Measurements from ENCODE around the gene CACNA1G.

Gene CACNA1G

DNA sequence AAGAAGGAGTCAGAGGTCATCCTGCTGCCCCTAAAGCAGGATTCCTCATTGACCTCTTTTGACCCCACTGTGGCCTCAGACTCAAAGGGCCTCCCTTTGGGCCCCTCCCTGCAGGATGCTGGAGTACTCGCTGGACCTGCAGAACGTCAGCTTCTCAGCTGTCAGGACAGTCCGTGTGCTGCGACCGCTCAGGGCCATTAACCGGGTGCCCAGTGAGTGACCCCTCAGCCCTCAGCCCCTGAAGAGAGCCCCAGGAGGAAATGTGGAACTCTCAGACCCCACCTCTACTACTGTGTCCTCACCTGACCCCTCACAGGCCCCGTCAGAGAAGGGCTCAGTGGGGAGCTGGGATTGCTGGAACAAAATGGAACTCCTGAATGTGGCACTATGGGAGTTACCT is 9.1 kb downstream of the CACNA1G start:
- DNase-seq = no peak

DNA sequence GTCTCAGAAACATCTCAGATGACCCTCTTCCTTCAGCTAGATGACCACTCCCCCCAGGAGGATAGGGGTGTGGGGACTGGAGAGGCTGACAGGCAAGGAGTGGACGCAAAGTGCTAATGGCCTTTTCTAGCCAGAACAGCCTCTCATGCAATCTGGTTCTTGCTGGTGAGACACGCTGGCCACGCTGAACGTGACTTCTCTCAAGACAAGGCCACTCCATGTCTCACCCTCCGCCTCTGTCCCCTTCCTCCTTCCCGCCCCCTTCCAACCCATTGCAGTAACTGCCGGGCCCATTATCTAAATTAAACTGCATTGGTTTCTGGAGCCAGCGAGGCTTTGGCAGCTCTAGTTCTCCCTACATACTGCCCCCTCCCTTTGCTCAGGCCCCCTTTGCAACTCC is 9.5 kb downstream of the CACNA1G start:
- no peak for DNase-seq

DNA sequence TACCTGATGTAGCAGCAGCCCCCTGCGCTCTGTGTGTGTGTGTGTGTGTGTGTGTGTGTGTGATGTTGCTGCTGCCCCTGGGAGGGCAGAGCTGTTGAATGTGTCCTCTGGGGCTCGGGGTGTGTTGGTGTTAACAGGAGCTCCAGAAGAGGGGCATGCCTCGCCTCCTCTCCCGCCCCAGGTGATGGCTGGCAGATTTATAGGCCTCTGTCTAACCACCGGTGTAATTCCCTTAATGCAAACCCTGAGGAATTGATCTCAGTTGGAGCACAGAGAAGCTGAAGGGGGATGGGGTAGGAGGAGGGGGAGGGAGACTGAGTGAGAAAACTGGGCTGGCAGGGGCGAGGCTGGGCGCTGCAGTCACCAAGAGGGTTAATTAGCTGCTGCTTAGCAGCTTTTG is 10.0 kb downstream of the CACNA1G start:
- DNase-seq = no peak

DNA sequence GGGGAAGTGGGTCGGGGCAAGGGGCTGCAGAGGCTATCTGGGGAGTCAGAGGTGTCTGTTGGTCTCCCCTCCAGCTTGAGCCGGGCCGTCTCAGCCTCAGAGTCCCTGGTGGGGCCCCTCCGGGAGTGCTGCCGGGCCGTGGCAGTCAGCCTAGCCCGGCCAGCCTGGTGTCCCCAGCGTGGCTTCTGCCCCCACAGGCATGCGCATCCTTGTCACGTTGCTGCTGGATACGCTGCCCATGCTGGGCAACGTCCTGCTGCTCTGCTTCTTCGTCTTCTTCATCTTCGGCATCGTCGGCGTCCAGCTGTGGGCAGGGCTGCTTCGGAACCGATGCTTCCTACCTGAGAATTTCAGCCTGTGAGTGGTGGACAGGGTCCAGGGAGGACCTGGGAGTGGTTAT is 11.2 kb downstream of the CACNA1G start:
- DNase-seq = no peak

DNA sequence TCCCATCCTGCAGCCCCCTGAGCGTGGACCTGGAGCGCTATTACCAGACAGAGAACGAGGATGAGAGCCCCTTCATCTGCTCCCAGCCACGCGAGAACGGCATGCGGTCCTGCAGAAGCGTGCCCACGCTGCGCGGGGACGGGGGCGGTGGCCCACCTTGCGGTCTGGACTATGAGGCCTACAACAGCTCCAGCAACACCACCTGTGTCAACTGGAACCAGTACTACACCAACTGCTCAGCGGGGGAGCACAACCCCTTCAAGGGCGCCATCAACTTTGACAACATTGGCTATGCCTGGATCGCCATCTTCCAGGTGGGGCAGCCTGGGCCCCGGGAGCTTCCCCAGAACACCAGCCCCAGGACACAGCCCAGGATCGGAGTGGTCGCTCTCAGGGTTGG is 12.0 kb downstream of the CACNA1G start:
- DNase-seq = no peak

DNA sequence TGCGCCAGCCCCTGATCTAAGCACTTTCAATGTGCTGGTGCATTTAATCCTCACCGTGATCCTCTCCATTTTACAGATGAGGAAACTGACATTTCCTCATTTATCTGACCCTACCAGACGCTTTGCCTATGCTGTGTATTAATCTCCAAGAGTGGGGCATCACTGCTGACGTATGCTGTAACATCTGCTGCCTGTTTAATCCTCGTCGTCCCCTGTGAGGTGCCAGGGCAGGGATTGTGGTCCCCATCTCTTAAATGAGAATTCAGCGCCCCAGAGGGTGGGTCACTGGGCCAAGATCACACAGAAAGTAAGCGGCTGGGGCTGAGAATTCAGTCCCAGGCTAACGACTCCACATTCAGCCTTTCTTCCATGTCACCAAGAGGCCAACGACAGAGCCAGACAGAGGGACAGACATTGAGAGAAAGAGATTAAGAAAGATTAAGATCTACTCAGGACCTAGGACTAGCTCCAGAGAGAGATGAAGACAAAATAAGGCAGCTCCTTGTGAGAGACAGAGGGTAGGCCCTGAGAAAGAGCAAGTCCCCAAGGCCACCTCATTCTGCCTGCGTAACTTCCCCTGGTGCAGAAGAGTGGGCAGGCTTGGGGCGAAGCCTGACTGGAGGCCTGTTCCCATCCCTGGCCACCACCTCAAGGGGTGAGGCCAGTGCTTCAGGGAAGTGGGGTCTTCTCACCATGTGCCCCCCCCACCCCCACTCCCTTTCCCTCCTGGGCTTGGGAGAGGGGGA is 13.5 kb downstream of the CACNA1G start:
- no peak for DNase-seq

DNA sequence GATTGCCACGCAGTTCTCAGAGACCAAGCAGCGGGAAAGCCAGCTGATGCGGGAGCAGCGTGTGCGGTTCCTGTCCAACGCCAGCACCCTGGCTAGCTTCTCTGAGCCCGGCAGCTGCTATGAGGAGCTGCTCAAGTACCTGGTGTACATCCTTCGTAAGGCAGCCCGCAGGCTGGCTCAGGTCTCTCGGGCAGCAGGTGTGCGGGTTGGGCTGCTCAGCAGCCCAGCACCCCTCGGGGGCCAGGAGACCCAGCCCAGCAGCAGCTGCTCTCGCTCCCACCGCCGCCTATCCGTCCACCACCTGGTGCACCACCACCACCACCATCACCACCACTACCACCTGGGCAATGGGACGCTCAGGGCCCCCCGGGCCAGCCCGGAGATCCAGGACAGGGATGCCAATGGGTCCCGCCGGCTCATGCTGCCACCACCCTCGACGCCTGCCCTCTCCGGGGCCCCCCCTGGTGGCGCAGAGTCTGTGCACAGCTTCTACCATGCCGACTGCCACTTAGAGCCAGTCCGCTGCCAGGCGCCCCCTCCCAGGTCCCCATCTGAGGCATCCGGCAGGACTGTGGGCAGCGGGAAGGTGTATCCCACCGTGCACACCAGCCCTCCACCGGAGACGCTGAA is 15.2 kb downstream of the CACNA1G start:
- DNase-seq = no peak

DNA sequence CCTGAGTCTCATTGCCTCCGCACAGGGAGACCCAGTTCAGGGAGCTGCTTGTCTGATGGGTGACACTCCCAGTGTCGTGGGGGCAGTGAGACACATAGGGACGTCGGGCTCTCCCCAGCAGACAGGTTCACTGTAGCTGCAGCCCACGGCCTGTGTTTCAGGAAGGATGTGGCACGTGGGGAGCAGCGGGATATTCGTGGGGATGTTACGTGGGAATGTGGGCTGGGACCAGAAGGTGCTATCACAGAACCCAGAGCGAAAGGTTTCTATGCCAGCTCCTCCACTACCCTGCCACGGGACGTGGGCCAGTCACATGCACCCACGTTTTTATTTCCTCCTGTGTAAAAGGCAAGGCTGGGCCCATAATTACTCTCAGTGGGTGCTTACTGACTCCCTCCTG is 16.3 kb downstream of the CACNA1G start:
- DNase-seq = no peak

DNA sequence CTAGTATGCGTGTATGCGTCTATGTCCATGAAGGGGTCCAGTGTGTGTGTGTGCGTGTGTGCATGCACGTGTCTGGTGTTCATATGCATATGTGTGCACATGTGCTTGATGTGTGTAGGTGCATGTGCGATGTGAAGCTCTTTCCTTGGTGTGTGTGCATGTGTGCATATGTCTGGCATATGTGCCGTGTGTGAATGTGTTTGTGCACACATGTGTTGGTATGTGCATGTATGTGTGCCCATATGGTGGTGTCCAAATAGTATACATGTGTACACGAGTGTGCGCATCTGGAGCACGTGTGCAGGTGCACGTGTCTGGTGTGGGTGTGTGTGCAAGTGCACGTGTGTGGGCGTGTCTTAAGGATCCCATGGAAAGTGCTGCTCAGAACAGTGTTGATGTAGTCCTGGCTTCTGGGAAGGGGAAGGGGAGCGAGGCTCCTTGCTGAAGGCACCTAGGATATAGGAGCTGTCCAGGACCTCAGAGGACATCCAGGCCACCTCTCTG is 17.0 kb downstream of the CACNA1G start:
- no peak for DNase-seq

DNA sequence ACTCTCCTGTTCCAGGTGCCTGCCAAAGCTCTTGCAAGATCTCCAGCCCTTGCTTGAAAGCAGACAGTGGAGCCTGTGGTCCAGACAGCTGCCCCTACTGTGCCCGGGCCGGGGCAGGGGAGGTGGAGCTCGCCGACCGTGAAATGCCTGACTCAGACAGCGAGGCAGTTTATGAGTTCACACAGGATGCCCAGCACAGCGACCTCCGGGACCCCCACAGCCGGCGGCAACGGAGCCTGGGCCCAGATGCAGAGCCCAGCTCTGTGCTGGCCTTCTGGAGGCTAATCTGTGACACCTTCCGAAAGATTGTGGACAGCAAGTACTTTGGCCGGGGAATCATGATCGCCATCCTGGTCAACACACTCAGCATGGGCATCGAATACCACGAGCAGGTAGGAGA is 17.7 kb downstream of the CACNA1G start:
- no peak for DNase-seq

DNA sequence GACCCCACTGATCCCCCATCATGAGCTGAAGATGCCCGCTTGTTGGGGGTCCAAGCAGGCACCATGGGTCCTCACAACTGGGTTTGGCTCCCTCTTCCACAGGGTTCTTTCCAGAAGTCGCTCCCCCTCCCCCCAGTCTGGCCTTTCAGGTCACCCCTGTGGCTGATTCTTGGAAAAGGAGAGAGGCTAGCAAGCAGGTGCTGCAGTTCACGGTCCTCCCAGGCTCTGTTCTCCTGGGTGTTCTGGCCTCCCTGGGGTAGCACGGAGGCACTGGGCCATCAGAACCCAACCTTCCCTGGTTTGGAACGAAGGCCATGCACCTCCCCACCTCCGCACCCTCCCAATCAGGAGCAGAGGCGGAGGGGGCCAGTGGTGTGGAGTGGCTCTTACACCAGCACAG is 18.9 kb downstream of the CACNA1G start:
- DNase-seq = no peak

DNA sequence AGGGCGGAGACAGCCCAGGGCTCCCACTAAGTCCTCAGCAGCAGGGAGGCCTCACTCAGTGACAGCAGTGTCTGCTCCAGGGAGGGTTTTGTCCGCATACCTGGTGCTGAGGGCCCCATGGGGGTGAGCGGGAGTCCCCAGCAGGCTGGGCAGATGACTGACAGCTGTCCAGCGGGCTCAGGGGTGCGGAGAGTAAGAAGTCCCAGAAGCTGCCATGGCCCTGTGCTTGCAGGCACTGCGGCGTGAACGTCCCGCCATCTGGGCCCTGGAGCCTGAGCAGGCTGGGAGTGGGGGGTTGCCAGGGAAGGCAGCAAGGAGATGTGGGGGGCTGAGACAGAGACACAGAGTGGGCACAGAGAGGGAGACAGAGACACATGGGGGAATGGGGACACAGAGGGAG is 20.1 kb downstream of the CACNA1G start:
- DNase-seq = no peak

DNA sequence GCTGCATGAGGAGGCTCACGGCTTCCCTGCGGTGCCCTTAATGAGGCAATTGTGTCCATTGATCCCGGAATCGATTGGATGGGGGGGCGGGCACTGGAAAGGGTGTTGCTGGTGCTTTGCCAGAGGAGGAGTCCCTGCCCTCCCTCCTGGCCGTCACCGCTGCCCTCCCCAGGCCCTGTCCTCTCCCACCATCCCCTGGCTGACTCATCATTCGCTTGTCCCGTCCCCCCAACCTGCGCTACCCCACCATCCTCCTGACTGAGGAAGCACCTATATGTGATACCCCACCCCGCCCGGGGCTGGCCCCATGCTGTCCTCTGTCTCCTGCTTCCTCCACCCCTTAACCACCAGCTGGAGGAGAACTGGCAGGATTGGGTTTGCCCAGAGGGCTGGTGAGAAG is 20.8 kb downstream of the CACNA1G start:
- DNase-seq = no peak

DNA sequence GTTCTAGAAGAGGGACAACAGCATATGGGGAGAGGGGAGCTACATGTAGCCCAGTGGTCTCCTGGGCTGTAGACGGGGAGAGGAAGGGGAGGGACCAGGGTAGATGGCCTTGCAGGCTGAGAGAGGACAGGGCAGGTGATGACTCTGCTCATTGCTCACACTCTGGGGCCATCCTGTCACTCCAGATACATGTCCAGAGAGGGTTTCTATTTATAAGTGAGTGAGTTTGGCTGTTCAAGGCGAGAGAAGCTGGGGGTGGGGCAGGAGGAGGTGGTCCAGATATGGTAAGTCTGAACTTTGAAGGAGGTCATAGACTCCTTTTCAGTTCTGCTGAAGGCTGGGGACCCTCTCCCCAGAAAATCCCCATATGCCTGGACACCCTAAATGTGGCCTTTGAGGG is 22.2 kb downstream of the CACNA1G start:
- DNase-seq = no peak

DNA sequence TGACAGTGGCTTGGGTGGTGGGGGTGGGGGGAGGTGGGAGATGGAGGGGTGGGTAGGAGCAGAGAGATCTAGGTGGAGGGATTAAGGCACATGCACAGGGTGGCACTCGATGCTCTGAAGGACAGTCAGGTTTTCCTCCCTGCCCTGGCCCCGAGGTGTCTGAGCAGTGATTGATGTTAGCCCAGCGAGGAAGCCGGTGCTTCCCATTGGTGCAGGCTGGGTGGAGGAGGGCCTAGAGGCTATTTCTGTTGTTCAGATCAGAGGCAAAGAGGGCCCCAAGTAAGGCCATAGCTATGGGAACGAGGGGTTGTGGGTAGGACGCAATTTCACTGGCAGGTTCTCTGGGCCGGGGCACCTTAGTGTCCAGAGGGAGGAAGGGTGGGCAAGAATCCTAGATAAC is 23.1 kb downstream of the CACNA1G start:
- no peak for DNase-seq

DNA sequence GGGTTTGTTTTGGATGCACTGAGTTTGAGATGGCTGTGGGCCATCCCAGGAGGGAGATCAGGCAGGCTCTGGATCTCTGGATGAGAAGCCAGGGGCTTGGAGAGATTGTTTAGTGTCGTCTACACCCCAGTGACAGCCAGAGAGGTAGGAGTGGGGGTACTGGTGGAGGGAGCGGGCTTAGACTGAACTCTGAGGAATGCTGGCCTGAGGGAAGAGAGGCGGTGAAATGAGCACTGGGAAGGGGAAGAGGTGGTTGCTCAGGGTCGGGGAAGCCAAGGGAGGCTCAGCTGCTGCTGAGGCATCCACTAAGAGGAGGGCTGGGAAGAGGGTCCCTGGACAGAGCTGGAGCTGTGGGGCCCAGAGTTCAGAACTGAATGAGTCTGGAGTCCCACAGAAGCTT is 23.6 kb downstream of the CACNA1G start:
- DNase-seq = no peak

DNA sequence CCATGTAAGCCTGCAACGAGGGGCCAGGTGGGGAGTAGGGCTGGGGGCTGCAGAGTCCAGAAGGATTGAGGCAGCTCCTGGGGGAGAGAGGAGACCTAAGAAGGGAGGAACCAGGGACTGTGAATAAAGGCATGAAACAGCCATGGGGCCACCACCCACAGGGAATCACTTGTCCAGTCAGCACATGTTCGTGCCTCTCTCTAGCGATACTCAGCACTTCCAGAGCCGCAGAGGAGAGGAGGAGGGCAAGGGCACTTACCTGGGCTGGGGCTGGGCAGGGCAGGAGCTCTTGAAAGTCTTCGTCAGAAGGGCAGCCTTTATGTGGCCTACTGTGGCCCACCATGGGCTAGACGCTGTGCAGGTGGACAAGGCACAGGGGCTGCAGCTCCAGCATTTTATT is 24.2 kb downstream of the CACNA1G start:
- DNase-seq = no peak

DNA sequence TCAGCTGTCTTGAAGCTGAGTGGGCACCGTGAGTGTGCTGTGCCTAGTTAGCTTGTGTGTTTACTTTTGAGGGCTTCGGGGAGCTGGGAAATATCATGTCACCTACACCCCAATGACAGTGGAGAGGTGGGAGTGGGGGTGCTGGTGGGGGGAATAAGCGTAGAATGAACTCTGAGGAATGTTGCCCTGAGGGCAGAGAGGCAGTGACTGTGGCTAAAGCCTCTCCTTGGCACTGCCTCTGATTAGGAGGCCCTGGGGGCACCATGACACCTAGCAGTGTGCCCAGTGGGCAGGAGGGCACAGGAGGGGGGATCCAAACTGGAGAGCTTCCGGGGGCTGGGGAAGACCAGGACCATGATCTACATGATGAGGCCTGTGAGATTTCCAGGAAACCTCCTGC is 24.8 kb downstream of the CACNA1G start:
- DNase-seq = no peak

DNA sequence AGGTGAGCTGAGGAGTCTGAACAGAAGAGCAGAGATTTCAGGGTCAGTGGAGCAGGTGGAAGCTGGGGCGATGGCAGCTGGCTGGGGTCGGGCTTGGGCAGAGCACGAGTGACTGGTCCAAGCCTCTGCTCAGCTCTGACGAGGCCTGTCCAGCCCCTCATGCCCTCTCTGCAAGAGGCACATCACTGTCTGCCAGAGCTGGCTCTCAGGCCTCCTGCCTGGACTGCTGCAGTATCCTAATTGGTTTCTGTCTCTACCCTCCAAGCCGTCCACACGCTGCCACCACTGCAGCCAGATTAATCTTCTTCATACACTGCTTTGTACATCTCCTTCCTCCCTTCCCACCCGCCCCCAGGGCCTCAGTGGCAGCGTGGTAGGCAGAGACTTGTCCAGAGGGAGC is 25.4 kb downstream of the CACNA1G start:
- DNase-seq = no peak

DNA sequence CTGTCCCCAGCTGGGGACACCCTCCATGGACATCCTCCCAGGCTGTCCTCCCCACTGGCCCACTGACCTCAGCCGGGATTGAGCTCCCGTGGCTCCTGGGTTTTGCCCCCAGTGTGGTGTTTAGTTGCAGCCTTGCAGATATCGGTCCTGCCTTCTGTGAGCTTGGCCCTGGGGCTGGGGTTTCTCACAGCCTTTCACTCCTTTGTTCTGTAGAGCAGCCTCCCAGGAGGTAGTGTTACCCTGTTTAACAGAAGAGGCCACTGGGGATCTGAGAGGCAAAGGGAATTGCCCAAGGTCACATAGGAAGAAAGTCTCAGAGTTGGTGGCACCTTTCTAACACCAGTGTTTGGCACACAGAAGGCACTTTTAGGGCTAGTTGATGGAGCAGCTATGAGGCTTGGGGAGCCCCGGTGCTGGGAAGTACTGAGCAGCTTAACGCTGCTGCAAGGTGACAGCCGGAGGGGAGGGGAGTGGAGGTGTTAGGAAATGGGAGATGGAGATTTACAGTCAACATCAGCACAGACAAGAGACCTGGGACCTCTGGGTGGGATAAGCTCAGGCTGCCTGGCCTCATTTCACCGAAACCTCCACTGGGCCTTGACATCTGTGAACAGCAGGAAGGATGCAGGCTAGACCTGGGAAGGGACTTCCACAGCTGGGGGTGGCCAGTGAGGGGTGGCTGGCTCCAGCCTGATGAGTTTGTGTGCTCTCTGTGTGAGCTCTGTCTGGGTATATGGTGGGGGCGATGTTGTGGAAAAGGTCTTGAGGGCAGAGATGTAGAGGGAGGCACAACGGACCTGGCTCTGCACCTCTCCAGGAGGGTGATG is 26.1 kb downstream of the CACNA1G start:
- DNase-seq = no peak

DNA sequence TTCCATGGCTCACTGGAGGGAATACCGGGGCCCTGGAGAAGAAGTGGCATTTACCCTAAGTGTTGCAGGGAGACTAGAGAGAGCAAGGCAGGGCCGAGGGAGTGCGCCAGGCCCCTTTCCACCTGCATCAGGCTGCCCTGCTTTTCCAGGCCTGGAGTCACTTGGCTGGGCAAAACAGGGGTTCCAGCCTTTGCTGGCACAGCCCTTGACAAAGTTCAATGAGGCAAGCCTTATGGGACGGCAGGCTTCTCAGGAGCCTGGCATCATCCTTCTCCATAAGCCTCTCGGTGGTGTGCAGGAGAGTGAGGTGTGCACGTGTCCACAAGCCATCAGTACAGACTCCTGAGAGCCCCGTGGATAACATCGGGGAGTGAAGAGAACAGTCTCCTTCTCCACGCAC is 27.1 kb downstream of the CACNA1G start:
- no peak for DNase-seq

DNA sequence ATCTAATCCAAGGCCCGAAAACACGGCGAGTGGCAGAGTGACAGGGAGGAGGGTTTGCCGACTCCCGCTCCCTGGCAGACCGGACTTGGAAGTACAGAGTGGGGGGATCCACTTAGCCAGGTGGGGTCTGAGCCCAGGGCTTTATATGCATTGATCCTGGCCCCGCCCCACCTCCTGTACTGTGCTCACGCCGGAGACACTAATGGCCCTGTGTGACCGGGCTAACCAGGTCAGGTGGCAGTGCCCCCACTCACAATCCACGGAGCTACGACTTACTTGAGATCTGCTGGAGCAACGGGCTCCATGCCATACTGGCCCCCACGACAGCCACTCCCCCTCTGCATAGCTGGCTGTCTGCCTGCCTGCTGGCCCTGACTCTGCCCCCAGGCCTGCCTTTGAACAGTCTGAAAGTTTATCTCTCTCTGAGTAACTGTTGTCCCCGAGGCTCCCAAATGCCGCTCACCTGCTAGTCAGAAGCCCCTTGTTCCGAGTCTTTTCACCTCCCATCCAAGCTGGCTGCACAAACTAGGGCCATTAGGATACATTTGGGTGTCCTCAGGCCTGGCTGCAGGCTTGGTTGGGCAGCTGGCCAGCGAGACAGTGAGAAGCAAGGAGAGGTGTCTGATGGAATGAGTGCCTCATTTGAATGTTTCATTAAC is 28.0 kb downstream of the CACNA1G start:
- DNase-seq = no peak

DNA sequence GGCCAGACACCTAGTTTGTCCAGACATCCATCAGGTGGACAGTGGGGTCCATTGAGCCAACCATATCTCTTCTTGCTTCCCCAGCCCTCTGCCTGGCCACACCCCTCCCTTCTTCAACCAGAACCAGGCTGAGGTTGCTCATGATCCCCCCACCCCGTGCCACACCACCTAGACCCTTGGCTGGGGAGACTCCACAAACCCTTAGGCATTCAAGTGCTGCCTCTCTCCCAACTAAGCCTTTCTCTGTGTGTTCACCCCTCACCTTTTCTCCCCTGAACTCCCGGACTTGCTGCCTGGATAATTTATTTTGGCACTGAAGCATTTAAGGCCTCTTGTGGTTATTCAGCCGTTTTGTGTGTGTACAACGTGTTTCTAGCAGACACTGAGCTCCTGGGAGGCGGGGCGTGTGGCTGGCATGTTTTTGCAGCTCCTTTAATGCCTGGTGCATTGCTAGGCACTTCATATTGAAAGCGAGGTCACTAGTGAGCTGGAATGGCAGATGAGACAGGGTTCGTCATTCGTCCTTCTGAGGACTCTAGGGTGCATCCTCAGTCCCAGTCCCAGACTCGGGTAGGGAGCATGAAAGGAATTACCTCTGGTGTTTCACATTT is 28.7 kb downstream of the CACNA1G start:
- no peak for DNase-seq

All from effector CD8-positive, alpha-beta T cell (primary cell).